GM12878 (cell line): ENCODE data around the gene FCN2. TPM values are rescaled to one million over a fixed set of nuclear protein-coding genes. Genes with fewer than 3 reads are reported as not detected.

Source experiments
- ATAC-seq: fragments of 200-7000 bp; cut with Tn5 transposase; 3 replicates; pipeline ENCODE4 v1.9.1; 2020; ENCODE audit warnings: mild to moderate bottlenecking, moderate library complexity
- BruUV-seq: library from RNA; stranded (reverse); fragments of 400-500 nt; replicated peaks from 2 replicates; lab custom pipeline; 2021; lab: Mats Ljungman, UMichigan
- CTCF ChIA-PET: fragments of 300-600 bp; sonication (Branson Sonifier 250); formaldehyde crosslinking; extraction: SDS; loops from one replicate; lab custom pipeline; 2021; ENCODE audit warnings: inconsistent platforms; lab: Yijun Ruan, JAX
- POLR2A ChIA-PET: fragments of 350-600 bp; formaldehyde crosslinking; extraction: SDS; loops from one replicate; lab custom pipeline; 2021; ENCODE audit warnings: inconsistent platforms; lab: Charles Lee
- RAD21 ChIA-PET: fragments of 300-600 bp; sonication (Branson Sonifier 250); formaldehyde crosslinking; loops from one replicate; lab custom pipeline; 2023; ENCODE audit warnings: antibody characterized with exemption; ENCODE audit not compliant: unreplicated experiment; lab: Charles Lee
- SMC1A ChIA-PET: fragments of 300-600 bp; sonication (Branson Sonifier 250); formaldehyde crosslinking; loops from one replicate; lab custom pipeline; 2023; ENCODE audit not compliant: unreplicated experiment, uncharacterized antibody; lab: Charles Lee
- DNase-seq: peaks from one replicate; pipeline ENCODE4 v3.0.0-alpha.2; 2011; ENCODE audit warnings: low read depth, low spot score
- FAIRE-seq: peaks from 3 replicates; lab custom pipeline; 2011; peaks lifted over from hg19 to GRCh38; lab: Jason Lieb, UNC
- H2AFZ ChIP-seq: 2 replicates; pipeline ENCODE4 v1.6.0; 2011; ENCODE audit warnings: low read depth, low read length, control low read depth; ENCODE audit not compliant: control insufficient read depth
- H3K27ac ChIP-seq: 2 replicates; pipeline ENCODE4 v1.5.1; 2011; ENCODE audit warnings: control low read depth; ENCODE audit not compliant: control insufficient read depth, insufficient read depth
- H3K27me3 ChIP-seq, 2 experiments: replicated peaks in 1 of 2; 2 replicates each; pipeline versions ENCODE4 v1.6.0 to v1.6.1; 2011; ENCODE audit warnings: low read length in 1 of 2; ENCODE audit not compliant: control insufficient read depth in 2 of 2, insufficient read depth in 2 of 2
- H3K36me3 ChIP-seq, 2 experiments: 2 replicates each; pipeline ENCODE4 v1.5.1; 2011; ENCODE audit warnings: low read length in 1 of 2; ENCODE audit not compliant: control insufficient read depth in 2 of 2, insufficient read depth in 2 of 2
- H3K4me1 ChIP-seq: 2 replicates; pipeline ENCODE4 v1.6.1; 2011; ENCODE audit warnings: mild to moderate bottlenecking, low read length, moderate library complexity, mixed read lengths; ENCODE audit not compliant: control insufficient read depth, insufficient read depth
- H3K4me2 ChIP-seq: 2 replicates; pipeline ENCODE4 v1.6.0; 2011; ENCODE audit warnings: control low read depth; ENCODE audit not compliant: control insufficient read depth, insufficient read depth
- H3K4me3 ChIP-seq: fragments of 200-600 bp; sonication (generic); 2 replicates; pipeline ENCODE4 v1.5.1; 2016
- H3K79me2 ChIP-seq: 2 replicates; pipeline ENCODE4 v1.6.0; 2011; ENCODE audit warnings: low read length; ENCODE audit not compliant: control insufficient read depth, insufficient read depth
- H3K9ac ChIP-seq: 2 replicates; pipeline ENCODE4 v1.8.0; 2011; ENCODE audit warnings: low read length, control low read depth, mixed read lengths; ENCODE audit not compliant: control insufficient read depth, insufficient read depth
- H3K9me3 ChIP-seq: replicated peaks from 3 replicates; pipeline ENCODE4 v1.5.1; 2011; ENCODE audit warnings: mild to moderate bottlenecking, low read length; ENCODE audit not compliant: control insufficient read depth, insufficient read depth
- H4K20me1 ChIP-seq: 2 replicates; pipeline ENCODE4 v1.6.0; 2011; ENCODE audit not compliant: control insufficient read depth, insufficient read depth
- CHD2 ChIP-seq: IDR thresholded peaks from 2 replicates; pipeline ENCODE4 v1.6.1; 2011; ENCODE audit warnings: low read depth, low read length, improper control_type of control experiment, borderline replicate concordance
- KLF5 ChIP-seq: fragments of 450-650 bp; IDR thresholded peaks from 2 replicates; pipeline ENCODE4 v1.6.1; 2014; ENCODE audit warnings: mild to moderate bottlenecking; ENCODE audit not compliant: partially characterized antibody
- REST ChIP-seq: IDR thresholded peaks from 2 replicates; pipeline ENCODE4 v1.6.1; 2012; ENCODE audit warnings: mild to moderate bottlenecking, low read depth, low read length
- STAT1 ChIP-seq: fragments of 450-650 bp; conservative IDR thresholded peaks from 2 replicates; pipeline ENCODE4 v1.6.1; 2014; ENCODE audit warnings: antibody characterized with exemption, mild to moderate bottlenecking
- STAT3 ChIP-seq: IDR thresholded peaks from 2 replicates; pipeline ENCODE4 v1.6.1; 2011; ENCODE audit warnings: low read depth, low read length, improper control_type of control experiment
- WGBS: methylation state at CpG from one replicate; pipeline ENCODE4 v1.1.6; 2016; ENCODE audit warnings: low lambda C conversion rate; ENCODE audit not compliant: insufficient replicate concordance, insufficient coverage; ENCODE audit errors: missing lambda C conversion rate; 5-methylcytosine and 5-hydroxymethylcytosine counted together
- in situ Hi-C: fragments of 300-500 bp; cut with MboI; formaldehyde crosslinking; loops from 9 replicates; pipeline ENCODE4 v1.14.3; 2018; ENCODE audit warnings: mixed read lengths
- intact Hi-C: fragments of 100-400 bp; cut with micrococcal nuclease; formaldehyde crosslinking; loops from one replicate; pipeline ENCODE4 v1.14.2; 2022; ENCODE audit not compliant: unreplicated experiment
- polyA plus RNA-seq, 11 experiments: library from polyadenylated mRNA; depleted of rRNA in 4 of 11; unstranded in 6 of 11; stranded (reverse) in 5 of 11; fragments of >200 nt; fragmentation: Nextera tagmentation in 4 of 11; fragmentation: Illumina TruSeq in 1 of 11; extraction: Ambion mirVana in 4 of 11; extraction: Trizol in 1 of 11; gene quantifications; 1 replicate in 1 of 11; 2 replicates in 10 of 11; pipeline versions ENCODE4 v1.2.1 to v1.2.3, GENCODE V29; 2011 to 2016; ENCODE audit warnings: inconsistent platforms in 2 of 11, missing spikeins in 2 of 11, low read depth in 1 of 11
- total RNA-seq, 4 experiments: library from RNA; depleted of rRNA in 3 of 4; stranded (reverse); fragments of >200 nt in 3 of 4; fragmentation: Illumina TruSeq in 1 of 4; extraction: Trizol in 1 of 4; gene quantifications; 2 replicates each; pipeline versions ENCODE4 v1.2.1 to v1.2.3, GENCODE V29; 2013 to 2021

Gene FCN2
- total and polyA plus RNA-seq, 10 of the 15 experiments (the other 5 are each of a cell fraction or from before 2014, with no cell fraction given), result not detected

GRCh38 chr9:134917431-134918373 lies 37.1 kb downstream of the FCN2 start, which contains the start of gene FCN1 (continued):
- no peak for TF ChIP-seq CHD2

GRCh38 chr9:134918646-134919045 lies 38.0 kb downstream of the FCN2 start:
- BruUV-seq, result no TSS peak
- Histone ChIP-seq H3K9me3 (peaks cover 3% of the 10 kb centered on the region; the same call in 2 of the 3 replicates), H3K4me3 (no peak overlapping the region), H3K9ac (no peak overlapping the region), H3K79me2 (no peaks in the 10 kb centered on the region), H2AFZ (no peak overlapping the region), H3K27me3 (0 out of 4 replicates have a peak, but pooled peaks cover 0 to 3% of the 10 kb centered on the region in 2 experiments), H3K4me2 (no peak overlapping the region), H4K20me1 (no peaks in the 10 kb centered on the region), H3K36me3 (no peaks in the 10 kb centered on the region), H3K27ac (no peak overlapping the region), H3K4me1 (no peaks in the 10 kb centered on the region)
- ChIA-PET CTCF (no interaction called here), RAD21 (no interaction called here), POLR2A (no interaction called here), SMC1A (interaction anchor here (0.9 kb wide), 1 partner anchor 18 kb away, joined by 3 read pairs; no protein-coding TSS in a partner anchor)
- WGBS, result 31% methylated on average over 10 of the region's 10 CpGs
- intact Hi-C loops (no loop called here), in situ Hi-C loops (no loop called here)
- no peak for FAIRE-seq
- no peak for ATAC-seq
- no peak for DNase-seq
- TF ChIP-seq STAT1 (no peak), KLF5 (no peak), STAT3 (no peak), REST (no peak)
